Activated naive CD4-positive, alpha-beta T cell treated with anti-CD3 and anti-CD28 coated beads, Interleukin-2, amount 50 U/mL, for 24 hours (primary cell): ENCODE data around the gene HCAR2.
"Not testable (repeated sequence)": the region's sequence is repeated elsewhere in the genome, so short reads cannot be mapped to it uniquely, and the experiment has no call there.

Source experiments
- H3K27ac Mint-ChIP-seq: one replicate; pipeline ENCODE4 v1.8.0; 2021; ENCODE audit warnings: mild to moderate bottlenecking, mixed read lengths
- H3K27me3 Mint-ChIP-seq: one replicate; pipeline ENCODE4 v1.8.0; 2021; ENCODE audit warnings: mixed read lengths
- H3K36me3 Mint-ChIP-seq: one replicate; pipeline ENCODE4 v1.8.0; 2021; ENCODE audit warnings: mixed read lengths
- H3K4me1 Mint-ChIP-seq: one replicate; pipeline ENCODE4 v1.8.0; 2021; ENCODE audit warnings: mixed read lengths
- H3K4me3 Mint-ChIP-seq: one replicate; pipeline ENCODE4 v1.8.0; 2021; ENCODE audit warnings: mild to moderate bottlenecking, mixed read lengths
- H3K9me3 Mint-ChIP-seq: one replicate; pipeline ENCODE4 v1.8.0; 2021; ENCODE audit warnings: mixed read lengths

Gene HCAR2

DNA sequence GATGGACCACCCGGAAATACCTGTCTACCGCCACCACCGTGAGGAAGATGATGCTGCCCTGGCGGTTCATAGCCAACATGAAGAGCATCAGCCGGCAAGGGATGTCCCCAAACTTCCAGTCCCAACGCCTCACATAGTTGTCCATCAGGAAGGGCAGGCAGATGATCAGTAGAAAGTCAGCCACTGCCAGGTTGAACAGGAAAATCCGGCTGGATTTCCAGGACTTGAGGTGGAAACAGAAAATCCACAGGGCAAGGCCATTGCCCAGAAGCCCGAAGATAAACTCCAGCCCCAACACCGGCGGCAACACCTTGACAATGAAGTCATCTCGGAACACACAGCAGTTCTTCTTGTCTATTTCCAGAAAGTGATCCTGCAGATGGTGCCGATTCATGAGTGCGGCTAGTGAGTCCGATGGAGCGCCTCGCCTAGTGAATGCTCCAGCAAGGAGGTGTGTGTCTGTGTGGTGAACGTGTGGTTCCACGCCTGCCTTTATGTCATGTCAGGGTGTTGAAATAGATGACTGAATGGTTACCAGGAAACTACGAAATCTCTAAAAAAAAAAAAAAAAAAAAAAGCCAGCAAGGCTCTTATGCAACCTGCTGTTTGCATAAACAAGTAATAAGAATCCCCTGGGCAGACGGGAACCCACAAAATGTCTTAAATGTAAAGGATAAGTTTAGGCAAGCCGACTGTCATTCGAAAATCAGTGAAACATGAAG, at the start of gene HCAR2:
TSS of gene HCAR2 (minus strand) at position 468 of the 722 bp plus-strand sequence. CDS start at position 394, 74 bp downstream.
- H3K27ac Mint-ChIP-seq, H3K36me3 Mint-ChIP-seq, H3K4me3 Mint-ChIP-seq, H3K9me3 Mint-ChIP-seq, H3K4me1 Mint-ChIP-seq, H3K27me3 Mint-ChIP-seq: not testable (repeated sequence)

DNA sequence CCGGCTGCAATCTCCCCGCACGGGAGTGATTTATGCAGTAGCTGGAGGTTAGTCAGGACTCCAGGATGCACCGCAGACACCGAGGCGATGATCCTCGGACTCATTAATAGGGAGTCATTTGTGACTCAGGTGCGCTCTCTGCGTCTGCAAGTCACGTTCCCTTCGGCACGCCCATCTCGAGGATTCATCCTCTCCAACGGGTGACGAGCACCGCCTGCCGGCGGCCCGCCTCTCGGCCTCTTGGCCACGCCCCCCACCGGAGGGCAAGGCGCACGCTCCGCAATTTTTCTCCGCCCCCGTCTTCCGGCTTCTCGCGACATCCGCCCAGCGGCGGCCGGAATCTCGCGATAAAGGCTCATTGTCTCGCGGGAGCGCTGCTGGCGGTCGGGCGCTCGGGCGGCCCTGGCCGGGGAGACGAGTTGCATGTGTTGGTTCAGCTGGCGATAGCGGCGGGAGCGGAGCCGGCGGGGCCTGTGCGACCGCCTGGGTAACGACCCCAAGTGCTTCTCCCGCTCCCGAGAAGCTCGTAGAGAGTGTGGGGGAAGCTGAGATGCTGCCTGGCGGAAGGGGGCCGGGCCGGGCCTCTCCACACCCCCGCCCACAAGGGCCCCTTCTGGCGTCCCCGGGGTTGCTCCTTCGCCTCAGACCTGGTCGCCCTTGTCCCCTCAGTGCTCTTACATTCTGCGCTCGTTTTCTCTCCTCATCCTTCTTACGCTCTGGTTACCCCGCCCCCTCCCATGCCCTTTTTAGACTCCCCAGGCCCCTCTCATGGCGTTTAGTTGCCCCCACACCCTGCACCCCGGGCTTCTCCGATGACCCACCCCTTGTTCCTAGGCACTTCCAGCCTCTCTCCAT, 49.5 kb upstream of the HCAR2 start, which contains the start of gene DENR:
TSS of gene DENR (plus strand) at position 361 of the 855 bp plus-strand sequence. CDS start 878 bp downstream, outside the sequence.
- H3K4me1 Mint-ChIP-seq, result peaks cover 54% of the 10 kb centered on the region
- peak within 1 kb of the TSS; percentile 96 for H3K27ac Mint-ChIP-seq
- H3K4me3 Mint-ChIP-seq, result peak within 1 kb of the TSS; percentile 90
- no peaks in the 10 kb centered on the region for H3K27me3 Mint-ChIP-seq
- H3K9me3 Mint-ChIP-seq, result no peaks in the 10 kb centered on the region
- H3K36me3 Mint-ChIP-seq, result peaks cover 22% of the 10 kb centered on the region

DNA sequence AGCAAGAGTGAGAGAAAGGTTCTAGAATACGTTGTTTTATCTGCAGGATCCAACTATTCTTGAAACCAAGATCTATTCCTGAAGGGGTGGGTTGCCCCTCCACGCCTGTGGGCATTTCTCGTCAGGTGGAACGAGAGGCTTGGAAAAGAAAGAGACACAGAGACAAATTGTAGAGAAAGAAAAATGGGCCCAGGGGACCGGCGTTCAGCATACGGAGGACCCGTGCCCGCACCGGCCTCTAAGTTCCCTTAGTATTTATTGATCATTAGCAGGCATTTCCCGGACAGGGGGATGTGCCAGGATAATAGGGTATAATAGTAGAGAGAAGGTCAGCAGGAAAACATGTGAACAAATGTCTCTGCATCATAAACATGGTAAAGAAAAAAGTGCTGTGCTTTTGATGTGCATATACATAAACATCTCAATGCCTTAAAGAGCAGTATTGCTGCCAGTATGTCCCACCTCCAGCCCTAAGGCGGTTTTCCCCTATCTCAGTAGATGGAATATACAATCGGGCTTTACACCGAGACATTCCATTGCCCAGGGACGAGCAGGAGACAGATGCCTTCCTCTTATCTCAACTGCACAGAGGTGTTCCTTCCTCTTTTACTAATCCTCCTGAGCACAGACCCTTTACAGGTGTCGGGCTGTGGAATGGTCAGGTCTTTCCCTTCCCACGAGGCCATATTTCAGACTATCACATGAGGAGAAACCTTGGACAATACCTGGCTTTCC, 47.8 kb upstream of the HCAR2 start:
- Mint-ChIP-seq H3K36me3 (peaks cover 13% of the 10 kb centered on the region), H3K4me3 (peak overlapping the region; percentile 90), H3K27ac (peak overlapping the region; percentile 87), H3K4me1 (peaks cover 37% of the 10 kb centered on the region)
- H3K9me3 Mint-ChIP-seq, H3K27me3 Mint-ChIP-seq: not testable (repeated sequence)

DNA sequence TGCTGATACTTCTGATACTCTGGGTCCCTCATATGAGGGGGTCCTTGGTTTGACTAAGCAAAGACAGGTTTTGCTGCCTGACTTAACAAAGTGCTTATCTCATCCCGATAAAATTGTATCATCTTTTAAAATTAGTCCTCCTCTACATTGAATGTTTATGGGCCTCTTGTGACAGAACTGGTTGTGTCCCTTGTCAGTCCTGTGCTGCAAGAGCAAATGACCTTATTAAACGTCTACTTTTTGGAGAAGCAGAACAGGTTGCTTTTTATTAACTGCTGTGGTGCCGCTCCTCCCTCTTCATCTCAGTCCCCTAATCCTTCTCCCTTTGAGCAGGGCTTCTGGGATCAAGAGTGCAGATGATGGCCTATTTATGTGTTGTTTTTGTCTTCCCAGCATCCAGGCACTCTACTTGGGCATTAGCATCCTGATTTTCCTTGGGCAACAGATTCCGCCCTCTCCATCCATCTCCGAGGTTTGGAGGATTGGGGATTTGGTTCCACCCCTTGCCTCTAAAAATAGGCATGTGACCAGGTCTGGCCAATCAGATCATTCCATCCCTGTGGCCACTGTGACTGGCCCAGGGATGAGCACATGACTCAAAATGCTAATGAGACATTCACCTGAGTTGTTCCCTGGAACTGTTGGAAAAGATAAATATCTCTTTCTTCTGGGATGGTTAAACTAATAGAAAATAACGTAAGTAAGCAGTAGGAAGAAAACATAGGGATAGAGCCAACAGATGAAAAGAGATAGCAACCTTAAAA, 46.6 kb upstream of the HCAR2 start:
- peak overlapping the region; percentile 59 for H3K27ac Mint-ChIP-seq
- H3K27me3 Mint-ChIP-seq, result no peaks in the 10 kb centered on the region
- peaks cover 10% of the 10 kb centered on the region for H3K36me3 Mint-ChIP-seq
- no peaks in the 10 kb centered on the region for H3K9me3 Mint-ChIP-seq
- H3K4me1 Mint-ChIP-seq, result peaks cover 28% of the 10 kb centered on the region
- H3K4me3 Mint-ChIP-seq, result peak overlapping the region; percentile 20

DNA sequence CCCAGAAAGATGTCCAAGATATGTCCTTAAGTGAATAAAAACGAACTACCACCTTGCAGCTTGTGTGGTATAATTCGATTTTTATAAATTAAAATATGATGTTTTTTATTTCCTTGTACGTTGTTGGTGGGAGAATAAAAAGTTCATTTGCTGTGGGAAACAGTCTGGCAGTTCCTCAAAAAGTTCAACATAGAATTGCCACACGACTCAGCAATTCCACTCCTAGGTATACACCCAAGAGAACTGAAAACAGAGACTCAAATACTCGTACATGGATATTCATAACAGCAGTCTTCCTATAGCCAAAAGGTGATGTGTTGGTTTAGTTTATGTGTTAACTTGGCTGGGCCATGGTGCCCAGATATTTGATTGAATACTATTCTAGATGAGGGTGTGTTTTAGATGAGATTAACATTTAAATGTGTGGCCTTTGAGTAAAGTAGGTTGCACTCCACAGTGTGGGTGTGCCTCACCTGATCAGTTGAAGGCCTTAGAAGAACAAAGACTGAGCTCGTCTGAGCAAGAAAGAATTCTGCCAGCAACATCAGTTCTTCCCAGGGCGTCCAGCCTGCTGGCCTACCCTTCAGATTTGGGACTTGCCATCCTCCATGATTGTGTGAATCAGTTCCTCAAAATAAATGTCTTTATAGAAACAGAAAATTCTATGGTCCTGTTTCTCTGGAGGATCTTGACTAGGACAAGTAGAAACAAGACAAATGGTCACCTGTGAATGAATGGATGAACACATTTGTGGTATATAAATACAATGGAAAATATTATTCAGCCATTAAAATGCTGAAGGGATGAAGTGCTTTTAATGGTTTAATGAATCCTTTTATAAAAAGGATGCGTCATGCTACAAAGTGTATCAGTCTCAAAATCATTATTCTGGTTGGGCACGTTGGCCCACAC, 44.3 kb upstream of the HCAR2 start:
- Mint-ChIP-seq H3K4me3 (no peak overlapping the region), H3K9me3 (no peaks in the 10 kb centered on the region), H3K27me3 (no peaks in the 10 kb centered on the region), H3K4me1 (peaks cover 14% of the 10 kb centered on the region), H3K27ac (no peak overlapping the region), H3K36me3 (no peaks in the 10 kb centered on the region)

DNA sequence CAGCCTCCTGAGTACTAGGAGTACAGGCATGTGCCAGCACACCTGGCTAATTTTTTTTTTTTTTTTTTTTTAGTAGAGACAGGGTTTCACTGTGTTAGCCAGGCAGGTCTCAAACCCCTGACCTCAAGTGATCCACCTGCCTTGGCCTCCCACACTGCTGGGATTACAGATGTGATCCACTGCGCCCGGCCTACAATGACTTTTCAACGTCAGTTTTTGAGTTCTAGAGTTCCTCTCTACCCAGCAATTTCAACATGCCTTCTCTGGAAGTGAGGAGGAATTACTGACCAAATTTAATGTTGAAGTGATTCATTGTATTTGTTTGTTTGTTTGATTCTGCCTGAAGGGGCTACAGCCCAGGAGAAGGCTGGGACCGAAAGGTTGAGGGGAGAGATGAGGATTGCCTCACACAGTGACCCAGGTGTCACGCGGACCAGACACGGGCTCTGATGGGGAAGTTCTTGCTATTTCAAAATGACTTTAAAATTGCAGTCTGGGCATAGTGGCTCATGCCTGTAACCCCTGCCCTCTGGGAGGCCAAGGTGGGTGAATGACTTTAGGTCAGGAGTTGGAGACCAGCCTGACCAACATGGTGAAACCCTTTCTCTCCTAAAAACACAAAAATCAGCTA, 40.9 kb upstream of the HCAR2 start:
- peaks cover 2% of the 10 kb centered on the region for H3K36me3 Mint-ChIP-seq

DNA sequence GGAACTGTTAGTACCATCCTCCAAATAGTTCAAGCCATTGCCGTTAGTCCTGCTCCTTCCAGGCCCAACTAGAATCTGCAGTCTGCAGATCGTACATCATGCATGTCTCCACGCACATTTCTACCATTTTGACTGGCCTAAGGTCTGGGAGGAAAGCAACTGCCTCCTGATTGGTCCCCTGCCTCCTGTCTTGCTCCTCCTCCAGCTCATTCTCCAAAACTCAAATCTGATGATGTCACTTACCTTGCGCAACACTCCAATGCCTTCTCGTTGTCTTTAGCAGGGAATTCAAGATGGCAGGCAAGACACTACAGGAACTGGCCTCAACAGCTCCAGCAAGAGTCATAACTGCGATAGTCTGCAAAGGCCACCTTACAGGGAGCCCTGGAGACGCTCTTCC, 37.2 kb upstream of the HCAR2 start:
- no peaks in the 10 kb centered on the region for H3K4me1 Mint-ChIP-seq
- H3K27me3 Mint-ChIP-seq, result no peaks in the 10 kb centered on the region
- no peaks in the 10 kb centered on the region for H3K9me3 Mint-ChIP-seq
- H3K27ac Mint-ChIP-seq, result peak overlapping the region; percentile 68
- no peak overlapping the region for H3K4me3 Mint-ChIP-seq
- peaks cover 2% of the 10 kb centered on the region for H3K36me3 Mint-ChIP-seq

More for the DNA sequence above, 40.9 kb upstream of the HCAR2 start:
- Mint-ChIP-seq H3K27ac (no peak overlapping the region), H3K9me3 (no peaks in the 10 kb centered on the region), H3K4me1 (no peaks in the 10 kb centered on the region), H3K27me3 (no peaks in the 10 kb centered on the region), H3K4me3 (no peak overlapping the region)

DNA sequence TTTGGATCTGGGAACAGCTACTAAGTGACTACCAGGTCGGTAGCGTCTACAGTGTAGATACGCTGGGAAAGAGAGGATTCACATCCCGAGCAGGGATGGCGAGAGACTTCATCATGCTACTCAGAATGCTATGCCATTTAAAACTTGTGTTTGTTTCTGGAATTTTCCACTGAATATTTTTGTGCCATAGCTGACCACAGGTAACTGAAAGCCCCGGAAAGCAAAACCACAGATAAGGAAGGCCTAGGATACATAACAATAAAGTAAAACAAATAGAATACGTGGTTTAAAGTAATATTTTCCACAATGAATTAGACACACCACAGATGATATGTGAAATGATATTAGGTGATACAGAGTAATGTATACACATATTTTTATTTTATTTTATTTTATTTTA, 35.4 kb upstream of the HCAR2 start:
- Mint-ChIP-seq H3K27ac (no peak overlapping the region), H3K4me3 (no peak overlapping the region), H3K36me3 (peaks cover 2% of the 10 kb centered on the region), H3K27me3 (no peaks in the 10 kb centered on the region), H3K9me3 (no peaks in the 10 kb centered on the region), H3K4me1 (peaks cover 8% of the 10 kb centered on the region)

DNA sequence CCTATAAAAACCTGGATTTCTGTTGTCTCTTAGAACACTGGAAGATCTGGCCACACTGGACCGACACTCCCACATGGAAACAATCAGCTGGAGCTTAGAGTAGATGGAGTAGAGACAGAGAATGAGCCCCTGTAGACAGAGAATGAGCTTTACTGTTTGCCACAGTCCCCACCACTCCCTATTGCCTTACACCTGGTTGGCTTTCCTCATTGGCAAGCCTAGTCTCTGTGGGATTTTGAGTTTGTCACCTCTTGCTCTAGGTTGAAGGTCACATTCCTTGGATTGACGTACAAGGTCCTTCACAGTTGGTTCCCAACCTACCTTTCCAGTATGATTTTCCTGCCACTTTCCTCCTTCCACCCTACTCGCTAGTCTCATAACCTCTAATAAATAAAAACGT, 29.5 kb upstream of the HCAR2 start:
- Mint-ChIP-seq H3K9me3 (no peaks in the 10 kb centered on the region), H3K4me1 (peaks cover 58% of the 10 kb centered on the region), H3K27ac (peak overlapping the region; percentile 60), H3K4me3 (peak overlapping the region; percentile 49), H3K27me3 (no peaks in the 10 kb centered on the region), H3K36me3 (no peaks in the 10 kb centered on the region)

DNA sequence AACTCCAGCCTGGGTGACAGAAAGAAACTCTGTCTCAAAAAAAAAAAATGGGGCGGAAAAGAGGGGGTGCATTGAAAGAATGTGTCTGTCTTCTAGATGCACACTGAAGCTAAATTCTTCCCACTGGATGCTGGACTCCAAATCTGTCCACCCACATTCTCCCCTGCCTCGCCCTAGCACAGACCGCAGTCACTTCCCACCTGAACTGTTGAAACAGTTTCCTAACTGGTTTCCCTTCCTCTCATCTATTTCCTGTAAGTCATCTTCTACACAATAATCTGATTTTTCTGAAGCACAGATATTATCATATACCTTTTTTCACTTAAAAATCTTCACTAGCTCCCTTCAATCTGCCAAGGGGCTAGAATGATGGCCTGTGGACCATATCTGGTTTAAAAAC, 29.0 kb upstream of the HCAR2 start:
- H3K4me3 Mint-ChIP-seq, result peak overlapping the region; percentile 49
- no peaks in the 10 kb centered on the region for H3K27me3 Mint-ChIP-seq
- H3K4me1 Mint-ChIP-seq, result peaks cover 60% of the 10 kb centered on the region
- H3K9me3 Mint-ChIP-seq, result no peaks in the 10 kb centered on the region
- H3K36me3 Mint-ChIP-seq, result no peaks in the 10 kb centered on the region
- peak overlapping the region; percentile 60 for H3K27ac Mint-ChIP-seq

DNA sequence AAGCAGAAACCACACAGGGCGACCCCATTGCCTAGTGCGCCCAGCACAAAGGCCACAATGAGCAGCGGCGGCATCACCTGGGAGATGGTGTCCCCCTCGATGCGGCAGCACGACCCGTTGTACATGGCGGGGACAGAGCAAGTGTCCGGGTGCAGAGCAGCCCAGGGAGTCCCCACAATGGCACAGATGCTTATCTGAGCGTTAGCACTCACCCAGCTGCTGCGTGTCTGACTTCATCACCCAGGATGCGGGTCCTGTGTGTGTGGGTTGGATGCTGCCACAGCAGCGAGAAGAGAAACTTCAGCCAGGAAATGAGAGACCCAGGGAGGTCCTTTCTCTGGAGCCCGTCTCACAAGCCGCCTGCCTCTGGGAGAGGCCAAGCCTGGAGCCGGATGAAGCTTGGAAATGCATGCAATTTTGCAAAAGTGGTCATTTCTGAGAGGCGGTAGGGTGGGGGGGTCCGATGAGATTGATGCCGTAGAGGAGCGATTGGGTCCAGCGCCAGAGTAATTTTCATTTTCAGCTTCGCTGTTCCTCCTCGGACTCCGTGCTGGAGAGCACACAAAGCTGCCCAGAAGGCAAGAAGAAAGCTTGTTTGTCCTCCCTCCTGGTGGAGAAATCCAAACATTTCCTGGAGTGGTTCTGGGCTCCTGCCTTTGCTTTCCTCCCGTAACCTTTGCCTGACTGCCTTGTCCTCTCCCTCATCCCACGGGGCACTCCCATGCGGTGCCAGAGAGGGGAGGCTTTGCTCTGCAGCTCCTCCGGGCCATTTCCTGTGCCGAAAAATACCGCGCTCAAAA, 27.3 kb upstream of the HCAR2 start, which contains the start of gene HCAR1:
TSS of gene HCAR1 (minus strand) at position 630 of the 800 bp plus-strand sequence. CDS start at position 125, 505 bp downstream.
- peaks cover 71% of the 10 kb centered on the region for H3K4me1 Mint-ChIP-seq
- H3K27ac Mint-ChIP-seq, result peak within 1 kb of the TSS; percentile 35
- no peaks in the 10 kb centered on the region for H3K9me3 Mint-ChIP-seq
- peak within 1 kb of the TSS; percentile 81 for H3K4me3 Mint-ChIP-seq
- H3K36me3 Mint-ChIP-seq, result no peaks in the 10 kb centered on the region
- no peaks in the 10 kb centered on the region for H3K27me3 Mint-ChIP-seq

DNA sequence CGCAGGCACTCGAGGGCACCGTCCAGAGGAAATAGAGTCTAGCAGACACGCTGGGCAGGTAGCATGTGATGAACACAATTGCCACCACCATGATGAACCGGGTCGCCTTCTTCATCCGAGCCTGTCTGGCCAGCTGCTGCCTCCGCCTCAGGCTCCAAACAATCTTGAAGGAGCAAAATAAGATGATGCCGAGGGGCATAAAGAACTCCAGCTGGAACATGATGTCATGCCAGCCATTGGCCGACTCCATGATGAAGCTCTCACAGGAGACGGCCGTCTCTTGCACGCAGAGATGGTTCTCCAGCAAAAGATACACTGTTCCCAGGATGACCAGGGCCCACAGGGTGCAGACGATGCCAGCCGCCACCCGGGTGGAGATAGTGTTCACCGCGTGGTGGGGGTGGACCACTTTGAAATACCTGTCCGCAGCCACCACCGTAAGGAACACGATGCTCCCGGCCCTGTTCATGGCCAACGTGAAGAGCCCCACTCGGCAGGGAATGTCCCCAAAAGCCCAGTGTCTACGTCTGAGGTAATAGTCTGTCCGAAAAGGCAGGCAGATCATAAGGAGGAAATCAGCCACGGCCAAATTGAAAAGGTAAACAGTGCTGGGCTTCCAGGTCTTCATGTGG, 26.5 kb upstream of the HCAR2 start:
- H3K27ac Mint-ChIP-seq, result no peak overlapping the region
- H3K27me3 Mint-ChIP-seq, result no peaks in the 10 kb centered on the region
- H3K4me3 Mint-ChIP-seq, result peak overlapping the region; percentile 81
- H3K4me1 Mint-ChIP-seq, result peaks cover 75% of the 10 kb centered on the region
- H3K36me3 Mint-ChIP-seq, result no peaks in the 10 kb centered on the region
- H3K9me3 Mint-ChIP-seq, result no peaks in the 10 kb centered on the region

DNA sequence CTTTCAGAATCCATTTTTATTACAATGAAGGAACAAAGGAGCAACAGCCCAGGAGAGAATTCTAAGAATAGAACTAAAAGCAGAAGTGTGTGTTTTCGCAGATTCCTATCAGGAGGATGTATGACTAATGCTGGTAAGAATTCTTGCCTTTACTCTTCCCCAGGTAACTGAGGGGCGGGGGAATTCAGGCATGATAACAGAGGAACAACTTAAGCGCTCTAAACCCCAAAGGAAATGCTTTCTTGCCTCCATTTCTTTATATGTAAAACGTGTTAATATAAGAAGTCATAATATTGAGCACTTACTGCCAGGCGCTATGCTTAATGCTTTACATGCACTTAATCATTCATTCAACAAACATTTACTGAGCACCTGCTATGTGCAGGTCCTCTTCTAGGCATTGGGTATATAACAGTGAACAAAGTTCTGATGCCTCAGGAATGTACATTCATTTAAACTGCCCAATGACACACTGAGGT, 23.0 kb upstream of the HCAR2 start:
- H3K27me3 Mint-ChIP-seq, result no peaks in the 10 kb centered on the region
- H3K36me3 Mint-ChIP-seq, result no peaks in the 10 kb centered on the region
- peak overlapping the region; percentile 88 for H3K27ac Mint-ChIP-seq
- H3K4me3 Mint-ChIP-seq, result peak overlapping the region; percentile 75
- H3K9me3 Mint-ChIP-seq, result no peaks in the 10 kb centered on the region
- H3K4me1 Mint-ChIP-seq, result peaks cover 53% of the 10 kb centered on the region
